ENCODE measurements around the gene LCK.
A peak's percentile ranks its signal among the peaks of the same experiment; 100 is the strongest.

LCK gene

DNA sequence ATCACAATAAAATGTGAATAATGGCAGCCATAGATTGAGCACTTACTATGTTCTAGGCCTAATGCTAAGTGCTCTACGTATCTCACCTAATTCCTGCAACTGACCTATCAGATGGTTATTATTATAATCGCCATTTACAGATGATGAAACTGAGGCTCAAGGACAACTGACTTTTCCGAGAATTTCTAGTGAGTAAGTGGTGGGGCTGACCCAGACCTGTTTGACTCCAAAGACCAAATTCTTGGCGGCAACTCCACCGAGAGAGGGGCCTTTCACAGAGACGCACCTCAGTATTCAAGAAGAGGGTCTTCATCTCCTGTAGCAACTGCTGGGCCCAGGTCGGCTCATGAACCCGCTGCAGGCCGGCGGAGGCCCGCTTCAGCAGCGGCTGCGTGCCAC lies 29.5 kb upstream of the LCK start:
- peaks cover 32% of the 10 kb centered on the region for H3K36me3 ChIP-seq (ENCODE audit: insufficient read depth, low read length)

DNA sequence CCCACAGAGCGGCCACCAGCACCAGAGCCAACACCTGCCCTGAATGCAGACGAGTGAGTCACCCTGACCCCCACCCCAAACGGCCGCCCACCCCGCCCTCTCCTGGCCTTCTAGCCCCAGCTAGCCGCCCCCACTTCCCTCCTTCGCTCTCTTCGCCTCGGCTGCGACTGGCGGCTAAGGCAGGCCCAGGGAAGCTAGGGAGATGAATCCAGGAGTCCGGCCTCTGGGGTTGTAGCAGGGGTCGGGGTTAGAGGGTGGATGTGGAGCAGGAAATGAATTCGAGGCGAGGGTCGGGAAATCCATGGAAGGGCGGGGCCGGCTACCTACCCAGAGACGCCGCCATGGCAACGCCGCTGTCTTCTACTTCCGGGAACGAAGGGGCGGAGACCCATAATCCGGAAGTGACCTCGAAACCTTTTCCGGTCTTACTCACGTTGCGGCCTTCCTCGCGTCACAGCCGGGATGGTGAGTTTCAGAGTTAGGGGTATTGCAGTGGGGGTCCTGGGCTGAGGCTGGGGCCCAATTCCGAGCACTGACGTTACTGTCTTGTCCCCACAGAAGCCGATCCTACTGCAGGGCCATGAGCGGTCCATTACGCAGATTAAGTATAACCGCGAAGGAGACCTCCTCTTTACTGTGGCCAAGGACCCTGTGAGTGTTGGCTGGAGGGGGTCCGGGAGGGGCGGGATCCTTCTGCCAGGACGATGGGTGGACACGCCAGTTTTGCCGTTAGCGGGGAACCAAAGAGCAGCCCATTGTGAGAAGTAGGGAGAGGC lies 28.9 kb upstream of the LCK start, which contains the start of the genes EIF3I and TMEM234:
Gene EIF3I, plus strand, starts transcription at position 428 of the 776 bp plus-strand sequence. Its CDS starts 35 bp downstream, at position 463.
Gene TMEM234, minus strand, starts transcription at position 374 of the 776 bp plus-strand sequence. Its CDS starts 31 bp downstream, at position 343.
- H3K79me2 ChIP-seq (ENCODE audit: insufficient read depth, low read length) = peaks cover 15% of the 10 kb centered on the region
- peak within 1 kb of the TSS; percentile 73 for H3K27ac ChIP-seq (ENCODE audit: low read depth, low read length, poor library complexity, severe bottlenecking)
- peaks cover 28% of the 10 kb centered on the region for H3K36me3 ChIP-seq (ENCODE audit: insufficient read depth, low read length)
- H3K27me3 ChIP-seq (ENCODE audit: insufficient read depth, low read length) = no peaks in the 10 kb centered on the region
- TF ChIP-seq, protein P1, sequence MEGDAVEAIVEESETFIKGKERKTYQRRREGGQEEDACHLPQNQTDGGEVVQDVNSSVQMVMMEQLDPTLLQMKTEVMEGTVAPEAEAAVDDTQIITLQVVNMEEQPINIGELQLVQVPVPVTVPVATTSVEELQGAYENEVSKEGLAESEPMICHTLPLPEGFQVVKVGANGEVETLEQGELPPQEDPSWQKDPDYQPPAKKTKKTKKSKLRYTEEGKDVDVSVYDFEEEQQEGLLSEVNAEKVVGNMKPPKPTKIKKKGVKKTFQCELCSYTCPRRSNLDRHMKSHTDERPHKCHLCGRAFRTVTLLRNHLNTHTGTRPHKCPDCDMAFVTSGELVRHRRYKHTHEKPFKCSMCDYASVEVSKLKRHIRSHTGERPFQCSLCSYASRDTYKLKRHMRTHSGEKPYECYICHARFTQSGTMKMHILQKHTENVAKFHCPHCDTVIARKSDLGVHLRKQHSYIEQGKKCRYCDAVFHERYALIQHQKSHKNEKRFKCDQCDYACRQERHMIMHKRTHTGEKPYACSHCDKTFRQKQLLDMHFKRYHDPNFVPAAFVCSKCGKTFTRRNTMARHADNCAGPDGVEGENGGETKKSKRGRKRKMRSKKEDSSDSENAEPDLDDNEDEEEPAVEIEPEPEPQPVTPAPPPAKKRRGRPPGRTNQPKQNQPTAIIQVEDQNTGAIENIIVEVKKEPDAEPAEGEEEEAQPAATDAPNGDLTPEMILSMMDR (IDR thresholded peaks at IDR 0.05; ENCODE audit: low read length) = no peak
- no peak for TF ChIP-seq EZH2 (IDR thresholded peaks at IDR 0.05; ENCODE audit: borderline replicate concordance, low read length)
- no peaks in the 10 kb centered on the region for H3K9me2 ChIP-seq (ENCODE audit: low read depth, low read length)
- peaks cover 31% of the 10 kb centered on the region for H3K4me1 ChIP-seq (ENCODE audit: insufficient read depth, low read length, severe bottlenecking)
- H3K9me3 ChIP-seq (ENCODE audit: low read length) = no peaks in the 10 kb centered on the region
- H3K9ac ChIP-seq (ENCODE audit: low read length) = peak within 1 kb of the TSS; percentile 84
- no peak within 1 kb of the TSS for H2AFZ ChIP-seq (ENCODE audit: low read length)
- H3K4me2 ChIP-seq (ENCODE audit: low read length) = peak within 1 kb of the TSS; percentile 62
- no peaks in the 10 kb centered on the region for H4K20me1 ChIP-seq (ENCODE audit: insufficient read depth, low read length)
- no peaks in the 10 kb centered on the region for H3F3A ChIP-seq (ENCODE audit: insufficient read depth, low read length)
- H3K4me3 ChIP-seq (ENCODE audit: low read depth, low read length, poor library complexity, severe bottlenecking) = peak within 1 kb of the TSS; percentile 84

More for the DNA sequence above, 29.5 kb upstream of the LCK start:
- no peaks in the 10 kb centered on the region for H3K27me3 ChIP-seq (ENCODE audit: insufficient read depth, low read length)
- H3K9me3 ChIP-seq (ENCODE audit: low read length) = no peaks in the 10 kb centered on the region
- H3K4me2 ChIP-seq (ENCODE audit: low read length) = peak overlapping the region; percentile 62
- peak overlapping the region; percentile 84 for H3K4me3 ChIP-seq (ENCODE audit: low read depth, low read length, poor library complexity, severe bottlenecking)
- no peaks in the 10 kb centered on the region for H3K9me2 ChIP-seq (ENCODE audit: low read depth, low read length)
- peak overlapping the region; percentile 73 for H3K27ac ChIP-seq (ENCODE audit: low read depth, low read length, poor library complexity, severe bottlenecking)
- no peaks in the 10 kb centered on the region for H3F3A ChIP-seq (ENCODE audit: insufficient read depth, low read length)
- H4K20me1 ChIP-seq (ENCODE audit: insufficient read depth, low read length) = no peaks in the 10 kb centered on the region
- H3K4me1 ChIP-seq (ENCODE audit: insufficient read depth, low read length, severe bottlenecking) = peaks cover 31% of the 10 kb centered on the region
- no peak overlapping the region for H2AFZ ChIP-seq (ENCODE audit: low read length)
- peaks cover 15% of the 10 kb centered on the region for H3K79me2 ChIP-seq (ENCODE audit: insufficient read depth, low read length)
- H3K9ac ChIP-seq (ENCODE audit: low read length) = peak overlapping the region; percentile 84
- no peak for TF ChIP-seq EZH2 (IDR thresholded peaks at IDR 0.05; ENCODE audit: borderline replicate concordance, low read length)
- TF ChIP-seq, protein P1 (IDR thresholded peaks at IDR 0.05; ENCODE audit: low read length) = no peak

DNA sequence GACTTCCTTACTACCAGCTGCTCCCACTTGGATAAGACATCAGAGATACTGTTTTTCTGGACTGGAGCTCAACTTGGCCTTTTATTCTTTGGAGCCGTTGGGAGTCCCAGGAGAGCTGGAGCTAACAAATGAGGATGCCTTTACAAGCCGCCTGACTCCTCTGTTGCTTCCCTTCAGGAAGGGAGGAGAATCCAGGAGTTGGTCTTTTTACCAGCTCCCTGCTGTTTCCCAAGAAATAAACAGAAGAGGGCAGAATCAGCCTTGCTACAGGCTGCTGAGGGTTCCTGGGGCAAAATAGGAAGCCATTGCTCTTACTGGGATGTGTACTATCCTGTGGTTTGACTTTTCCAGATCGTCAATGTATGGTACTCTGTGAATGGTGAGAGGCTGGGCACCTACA lies 27.4 kb upstream of the LCK start:
- no peak overlapping the region for H2AFZ ChIP-seq (ENCODE audit: low read length)
- H3K9me2 ChIP-seq (ENCODE audit: low read depth, low read length) = no peaks in the 10 kb centered on the region
- peak overlapping the region; percentile 84; the same call in 1 of the 2 replicates for H3K9ac ChIP-seq (ENCODE audit: low read length)
- H3K4me2 ChIP-seq (ENCODE audit: low read length) = peak overlapping the region; percentile 62
- no peaks in the 10 kb centered on the region for H3F3A ChIP-seq (ENCODE audit: insufficient read depth, low read length)
- H3K79me2 ChIP-seq (ENCODE audit: insufficient read depth, low read length) = peaks cover 15% of the 10 kb centered on the region
- peak overlapping the region; percentile 84 for H3K4me3 ChIP-seq (ENCODE audit: low read depth, low read length, poor library complexity, severe bottlenecking)
- no peaks in the 10 kb centered on the region for H4K20me1 ChIP-seq (ENCODE audit: insufficient read depth, low read length)
- peaks cover 31% of the 10 kb centered on the region for H3K4me1 ChIP-seq (ENCODE audit: insufficient read depth, low read length, severe bottlenecking)
- peaks cover 43% of the 10 kb centered on the region for H3K36me3 ChIP-seq (ENCODE audit: insufficient read depth, low read length)
- H3K27me3 ChIP-seq (ENCODE audit: insufficient read depth, low read length) = no peaks in the 10 kb centered on the region
- no peak overlapping the region for H3K27ac ChIP-seq (ENCODE audit: low read depth, low read length, poor library complexity, severe bottlenecking)
- TF ChIP-seq, protein P1 (IDR thresholded peaks at IDR 0.05; ENCODE audit: low read length) = no peak
- no peak for TF ChIP-seq EZH2 (IDR thresholded peaks at IDR 0.05; ENCODE audit: borderline replicate concordance, low read length)
- H3K9me3 ChIP-seq (ENCODE audit: low read length) = no peaks in the 10 kb centered on the region

Data from OCI-LY1 (cell line).